Suppressor macrophage (primary cell): Measurements from ENCODE around the gene ZNF154.
"Not testable (repeated sequence)": the region's sequence is repeated elsewhere in the genome, so short reads cannot be mapped to it uniquely, and the experiment has no call there.

Experiments used
- DNase-seq, 4 experiments: peaks; one replicate each; pipeline ENCODE4 v3.0.0-alpha.2; 2020 to 2022
- total RNA-seq, 17 experiments: gene quantifications; one replicate each; lab custom pipeline; 2026; ENCODE audit warnings: mixed read lengths in 6 of 17, inconsistent platforms in 3 of 17; lab: John Stamatoyannopoulos, UW

Gene ZNF154
- total RNA-seq, result 0 to 2.4 (median 0.35) reads per million in 17 experiments

- peak in 2 of 4 experiments; percentile 11 to 16 for DNase-seq
Observed at GRCh38 chr19:57708641-57709361, at the start of gene ZNF154. Gene ZNF154 (minus strand): TSS chr19:57709204. CDS start chr19:57708971, 233 bp downstream.

GRCh38 chr19:57757941-57758340 is 48.9 kb upstream of the ZNF154 start:
- no peak for DNase-seq

GRCh38 chr19:57755031-57755430 is 46.0 kb upstream of the ZNF154 start:
- no peak for DNase-seq

GRCh38 chr19:57754091-57754673 is 45.2 kb upstream of the ZNF154 start:
- no peak for DNase-seq

GRCh38 chr19:57748029-57748428 is 39.0 kb upstream of the ZNF154 start:
- no peak for DNase-seq

GRCh38 chr19:57747472-57747807 is 38.4 kb upstream of the ZNF154 start:
- no peak for DNase-seq

- peak; percentile 92 to 96 (median 94) for DNase-seq
Observed at GRCh38 chr19:57746580-57747471, 37.8 kb upstream of the ZNF154 start, which contains the start of gene ZNF776. Gene ZNF776 (plus strand): TSS chr19:57746815. CDS start chr19:57747059, 244 bp downstream.

GRCh38 chr19:57738770-57739169 is 29.8 kb upstream of the ZNF154 start:
- not testable (repeated sequence) for DNase-seq

GRCh38 chr19:57738320-57738719 is 29.3 kb upstream of the ZNF154 start:
- peak; percentile 30 to 62 (median 56) for DNase-seq

GRCh38 chr19:57720878-57721277 is 11.9 kb upstream of the ZNF154 start:
- no peak for DNase-seq

GRCh38 chr19:57719901-57720519 is 11.0 kb upstream of the ZNF154 start:
- DNase-seq, result no peak

GRCh38 chr19:57719424-57719823 is 10.4 kb upstream of the ZNF154 start:
- DNase-seq, result no peak

- DNase-seq, result no peak
Observed at GRCh38 chr19:57712222-57712621, 3.2 kb upstream of the ZNF154 start.

- DNase-seq, result no peak
Observed at GRCh38 chr19:57709616-57710015, 612 bp upstream of the ZNF154 start.

GRCh38 chr19:57706346-57706745 is 2.7 kb downstream of the ZNF154 start:
- DNase-seq, result no peak

- DNase-seq, result no peak
Observed at GRCh38 chr19:57701625-57702024, 7.4 kb downstream of the ZNF154 start.

- DNase-seq, result no peak
Observed at GRCh38 chr19:57689750-57690149, 19.3 kb downstream of the ZNF154 start.

GRCh38 chr19:57688011-57688763 is 20.8 kb downstream of the ZNF154 start:
- no peak for DNase-seq

GRCh38 chr19:57687363-57688010 is 21.5 kb downstream of the ZNF154 start:
- DNase-seq, result no peak

GRCh38 chr19:57686727-57687126 is 22.3 kb downstream of the ZNF154 start:
- no peak for DNase-seq

- DNase-seq, result peak in 2 of 4 experiments; percentile 1 to 3
Observed at GRCh38 chr19:57682226-57682766, 26.7 kb downstream of the ZNF154 start.
